Measurements from ENCODE around the gene ARID4A. TPM values are rescaled to one million over a fixed set of nuclear protein-coding genes. Genes with fewer than 3 reads are reported as not detected.

Gene ARID4A
- total and polyA plus RNA-seq, 9 of the 15 experiments (the other 6 are each of a cell fraction or from before 2014, with no cell fraction given), result 2.4 to 11.5 (median 8.7) TPM

DNA sequence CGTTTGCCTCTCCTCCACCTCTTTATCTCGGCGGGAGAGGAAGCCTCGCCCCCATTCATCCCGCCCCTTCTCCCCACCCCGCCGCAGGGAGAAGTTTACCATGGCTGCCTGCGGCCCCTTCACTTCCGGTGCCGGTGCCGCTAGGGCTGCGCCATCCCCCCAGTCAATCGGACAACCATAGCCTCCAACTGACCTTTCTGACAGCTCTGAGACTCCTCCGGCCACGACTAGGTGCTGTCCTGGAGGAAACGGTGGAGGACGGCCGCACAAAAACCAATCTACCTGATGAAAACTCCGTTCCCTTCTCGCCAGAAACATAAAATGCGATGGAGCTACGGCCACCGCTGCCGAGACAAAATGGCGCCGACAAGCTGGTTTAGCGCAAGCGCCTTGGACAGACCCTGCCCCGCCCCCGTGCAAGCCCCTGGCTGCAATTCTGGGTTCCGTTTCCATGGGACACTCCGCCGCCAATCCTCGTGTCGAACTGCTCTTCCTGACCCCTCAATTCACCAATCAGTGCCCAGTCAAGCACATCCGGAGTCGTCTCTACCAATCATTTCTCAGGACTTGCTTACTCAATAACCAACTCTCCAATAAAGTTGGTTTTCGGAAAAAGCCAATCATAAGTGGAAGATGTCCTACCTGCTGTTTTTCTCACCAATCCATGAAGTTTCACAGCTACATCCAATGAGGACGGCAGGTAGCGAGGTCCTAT is 436 bp upstream of the ARID4A start (continued):
- TF ChIP-seq, protein P1, sequence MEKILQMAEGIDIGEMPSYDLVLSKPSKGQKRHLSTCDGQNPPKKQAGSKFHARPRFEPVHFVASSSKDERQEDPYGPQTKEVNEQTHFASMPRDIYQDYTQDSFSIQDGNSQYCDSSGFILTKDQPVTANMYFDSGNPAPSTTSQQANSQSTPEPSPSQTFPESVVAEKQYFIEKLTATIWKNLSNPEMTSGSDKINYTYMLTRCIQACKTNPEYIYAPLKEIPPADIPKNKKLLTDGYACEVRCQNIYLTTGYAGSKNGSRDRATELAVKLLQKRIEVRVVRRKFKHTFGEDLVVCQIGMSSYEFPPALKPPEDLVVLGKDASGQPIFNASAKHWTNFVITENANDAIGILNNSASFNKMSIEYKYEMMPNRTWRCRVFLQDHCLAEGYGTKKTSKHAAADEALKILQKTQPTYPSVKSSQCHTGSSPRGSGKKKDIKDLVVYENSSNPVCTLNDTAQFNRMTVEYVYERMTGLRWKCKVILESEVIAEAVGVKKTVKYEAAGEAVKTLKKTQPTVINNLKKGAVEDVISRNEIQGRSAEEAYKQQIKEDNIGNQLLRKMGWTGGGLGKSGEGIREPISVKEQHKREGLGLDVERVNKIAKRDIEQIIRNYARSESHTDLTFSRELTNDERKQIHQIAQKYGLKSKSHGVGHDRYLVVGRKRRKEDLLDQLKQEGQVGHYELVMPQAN (IDR thresholded peaks at IDR 0.05; ENCODE audit: borderline replicate concordance), result peak; percentile 55; the same call in 1 of the 2 replicates
- peak; percentile 22 for TF ChIP-seq MEIS2 (IDR thresholded peaks at IDR 0.05; ENCODE audit: partially characterized antibody)
- TF ChIP-seq PPARD (CRISPR knock-in tag; IDR thresholded peaks at IDR 0.05), result no peak
- TF ChIP-seq, protein P2, sequence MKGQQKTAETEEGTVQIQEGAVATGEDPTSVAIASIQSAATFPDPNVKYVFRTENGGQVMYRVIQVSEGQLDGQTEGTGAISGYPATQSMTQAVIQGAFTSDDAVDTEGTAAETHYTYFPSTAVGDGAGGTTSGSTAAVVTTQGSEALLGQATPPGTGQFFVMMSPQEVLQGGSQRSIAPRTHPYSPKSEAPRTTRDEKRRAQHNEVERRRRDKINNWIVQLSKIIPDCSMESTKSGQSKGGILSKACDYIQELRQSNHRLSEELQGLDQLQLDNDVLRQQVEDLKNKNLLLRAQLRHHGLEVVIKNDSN (CRISPR knock-in tag; IDR thresholded peaks at IDR 0.05), result no peak; the same call in 1 of the 2 replicates
- TF ChIP-seq, protein P3, sequence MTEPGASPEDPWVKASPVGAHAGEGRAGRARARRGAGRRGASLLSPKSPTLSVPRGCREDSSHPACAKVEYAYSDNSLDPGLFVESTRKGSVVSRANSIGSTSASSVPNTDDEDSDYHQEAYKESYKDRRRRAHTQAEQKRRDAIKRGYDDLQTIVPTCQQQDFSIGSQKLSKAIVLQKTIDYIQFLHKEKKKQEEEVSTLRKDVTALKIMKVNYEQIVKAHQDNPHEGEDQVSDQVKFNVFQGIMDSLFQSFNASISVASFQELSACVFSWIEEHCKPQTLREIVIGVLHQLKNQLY (CRISPR knock-in tag; conservative IDR thresholded peaks at IDR 0.05), result no peak
- TF ChIP-seq ZNF133 (CRISPR knock-in tag; IDR thresholded peaks at IDR 0.05), result no peak
- peak; percentile 80 to 93 (median 92) for TF ChIP-seq YY1 (IDR thresholded peaks at IDR 0.05; ENCODE audit: borderline replicate concordance in 1 of 3, control insufficient read depth in 1 of 3, extremely low read depth in 1 of 3, insufficient read depth in 3 of 3, insufficient read length in 1 of 3, insufficient replicate concordance in 2 of 3, low read depth in 1 of 3, low read length in 2 of 3)
- TF ChIP-seq NONO (IDR thresholded peaks at IDR 0.05; ENCODE audit: low read depth in 2 of 2, low read length in 1 of 2), result no peak
- TF ChIP-seq FOXA3 (CRISPR knock-in tag; conservative IDR thresholded peaks at IDR 0.05 in 1 of 2, IDR thresholded peaks at IDR 0.05 in 1 of 2), result no peak
- no peak for TF ChIP-seq CEBPG (CRISPR knock-in tag; IDR thresholded peaks at IDR 0.05)
- peak in 1 of 2 experiments; percentile 43; a peak in 1 of 4 replicates for TF ChIP-seq CEBPG (tag; conservative IDR thresholded peaks at IDR 0.05 in 1 of 2, IDR thresholded peaks at IDR 0.05 in 1 of 2)
- TF ChIP-seq FOXK2 (conservative IDR thresholded peaks at IDR 0.05 in 1 of 2, IDR thresholded peaks at IDR 0.05 in 1 of 2; ENCODE audit: low read depth in 2 of 2), result peak; percentile 32 to 54; a peak in 2 of 4 replicates
- no peak for TF ChIP-seq KDM1A (IDR thresholded peaks at IDR 0.05)
- TF ChIP-seq, protein P4, sequence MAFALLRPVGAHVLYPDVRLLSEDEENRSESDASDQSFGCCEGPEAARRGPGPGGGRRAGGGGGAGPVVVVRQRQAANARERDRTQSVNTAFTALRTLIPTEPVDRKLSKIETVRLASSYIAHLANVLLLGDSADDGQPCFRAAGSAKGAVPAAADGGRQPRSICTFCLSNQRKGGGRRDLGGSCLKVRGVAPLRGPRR (CRISPR knock-in tag; IDR thresholded peaks at IDR 0.05), result no peak
- TF ChIP-seq, protein P5, sequence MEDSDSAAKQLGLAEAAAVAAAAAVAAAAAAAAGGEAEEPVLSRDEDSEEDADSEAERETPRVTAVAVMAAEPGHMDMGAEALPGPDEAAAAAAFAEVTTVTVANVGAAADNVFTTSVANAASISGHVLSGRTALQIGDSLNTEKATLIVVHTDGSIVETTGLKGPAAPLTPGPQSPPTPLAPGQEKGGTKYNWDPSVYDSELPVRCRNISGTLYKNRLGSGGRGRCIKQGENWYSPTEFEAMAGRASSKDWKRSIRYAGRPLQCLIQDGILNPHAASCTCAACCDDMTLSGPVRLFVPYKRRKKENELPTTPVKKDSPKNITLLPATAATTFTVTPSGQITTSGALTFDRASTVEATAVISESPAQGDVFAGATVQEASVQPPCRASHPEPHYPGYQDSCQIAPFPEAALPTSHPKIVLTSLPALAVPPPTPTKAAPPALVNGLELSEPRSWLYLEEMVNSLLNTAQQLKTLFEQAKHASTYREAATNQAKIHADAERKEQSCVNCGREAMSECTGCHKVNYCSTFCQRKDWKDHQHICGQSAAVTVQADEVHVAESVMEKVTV (CRISPR knock-in tag; IDR thresholded peaks at IDR 0.05), result no peak
- TF ChIP-seq, protein P6, sequence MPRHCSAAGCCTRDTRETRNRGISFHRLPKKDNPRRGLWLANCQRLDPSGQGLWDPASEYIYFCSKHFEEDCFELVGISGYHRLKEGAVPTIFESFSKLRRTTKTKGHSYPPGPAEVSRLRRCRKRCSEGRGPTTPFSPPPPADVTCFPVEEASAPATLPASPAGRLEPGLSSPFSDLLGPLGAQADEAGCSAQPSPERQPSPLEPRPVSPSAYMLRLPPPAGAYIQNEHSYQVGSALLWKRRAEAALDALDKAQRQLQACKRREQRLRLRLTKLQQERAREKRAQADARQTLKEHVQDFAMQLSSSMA (CRISPR knock-in tag; IDR thresholded peaks at IDR 0.05), result no peak
- TF ChIP-seq, protein P7, sequence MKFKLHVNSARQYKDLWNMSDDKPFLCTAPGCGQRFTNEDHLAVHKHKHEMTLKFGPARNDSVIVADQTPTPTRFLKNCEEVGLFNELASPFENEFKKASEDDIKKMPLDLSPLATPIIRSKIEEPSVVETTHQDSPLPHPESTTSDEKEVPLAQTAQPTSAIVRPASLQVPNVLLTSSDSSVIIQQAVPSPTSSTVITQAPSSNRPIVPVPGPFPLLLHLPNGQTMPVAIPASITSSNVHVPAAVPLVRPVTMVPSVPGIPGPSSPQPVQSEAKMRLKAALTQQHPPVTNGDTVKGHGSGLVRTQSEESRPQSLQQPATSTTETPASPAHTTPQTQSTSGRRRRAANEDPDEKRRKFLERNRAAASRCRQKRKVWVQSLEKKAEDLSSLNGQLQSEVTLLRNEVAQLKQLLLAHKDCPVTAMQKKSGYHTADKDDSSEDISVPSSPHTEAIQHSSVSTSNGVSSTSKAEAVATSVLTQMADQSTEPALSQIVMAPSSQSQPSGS (CRISPR knock-in tag; IDR thresholded peaks at IDR 0.05), result no peak
